Neutrophil (primary cell): ENCODE measurements around the gene OPHN1.
"Not testable (repeated sequence)": the region's sequence is repeated elsewhere in the genome, so short reads cannot be mapped to it uniquely, and the experiment has no call there.

ENCODE experiments used
- H3K27ac ChIP-seq: fragments of 200-600 bp; sonication (generic); 2 replicates; pipeline ENCODE4 v1.5.1; 2016; ENCODE audit warnings: mild to moderate bottlenecking, moderate library complexity
- H3K27me3 ChIP-seq: fragments of 200-600 bp; sonication (generic); 2 replicates; pipeline ENCODE4 v1.6.0; 2016; ENCODE audit warnings: mild to moderate bottlenecking
- H3K36me3 ChIP-seq: fragments of 200-600 bp; sonication (generic); 2 replicates; pipeline ENCODE4 v1.5.1; 2017
- H3K4me1 ChIP-seq, 2 experiments: fragments of 200-600 bp in 1 of 2; sonication (generic) in 1 of 2; 1 replicate in 1 of 2; 2 replicates in 1 of 2; pipeline versions ENCODE4 v1.5.1 to v1.6.1; 2013 to 2016; ENCODE audit warnings: low read depth in 1 of 2, low read length in 1 of 2, mild to moderate bottlenecking in 1 of 2, moderate library complexity in 1 of 2; ENCODE audit not compliant: control insufficient read depth in 1 of 2, insufficient read depth in 1 of 2
- H3K4me3 ChIP-seq, 2 experiments: fragments of 200-600 bp in 1 of 2; sonication (generic) in 1 of 2; 1 replicate in 1 of 2; 2 replicates in 1 of 2; pipeline ENCODE4 v1.5.1; 2013 to 2016; ENCODE audit warnings: low read depth in 1 of 2, low read length in 1 of 2, mild to moderate bottlenecking in 1 of 2, moderate library complexity in 1 of 2
- H3K9me3 ChIP-seq: fragments of 200-600 bp; sonication (generic); 2 replicates; pipeline ENCODE4 v1.5.1; 2016
- CTCF ChIP-seq: fragments of 200-600 bp; sonication (generic); IDR thresholded peaks from 2 replicates; pipeline ENCODE4 v1.5.1; 2016; ENCODE audit warnings: antibody characterized with exemption

The OPHN1 gene

DNA sequence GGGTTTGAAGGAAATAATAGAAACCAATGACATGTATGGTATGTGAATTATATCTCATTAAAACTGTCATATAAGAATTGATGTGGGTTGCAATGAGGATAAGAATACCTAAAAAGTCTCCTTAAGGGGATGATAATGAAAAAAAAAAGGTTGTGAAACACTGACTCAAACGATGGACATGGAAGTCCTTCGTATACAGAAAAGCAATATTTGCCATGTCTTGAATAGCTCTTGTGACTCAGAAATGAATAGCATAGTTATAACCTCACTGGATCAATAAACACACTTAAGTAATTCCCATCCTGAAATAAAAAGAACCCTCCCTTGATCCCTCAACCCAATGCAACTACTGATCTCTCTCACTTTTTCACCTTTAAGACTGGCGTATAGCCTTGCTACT is 89.7 kb downstream of the OPHN1 start:
- Histone ChIP-seq H3K27ac (no peak overlapping the region), H3K4me1 (no peaks in the 10 kb centered on the region), H3K27me3 (no peaks in the 10 kb centered on the region), H3K4me3 (no peak overlapping the region), H3K9me3 (no peaks in the 10 kb centered on the region), H3K36me3 (no peaks in the 10 kb centered on the region)
- no peak for TF ChIP-seq CTCF

DNA sequence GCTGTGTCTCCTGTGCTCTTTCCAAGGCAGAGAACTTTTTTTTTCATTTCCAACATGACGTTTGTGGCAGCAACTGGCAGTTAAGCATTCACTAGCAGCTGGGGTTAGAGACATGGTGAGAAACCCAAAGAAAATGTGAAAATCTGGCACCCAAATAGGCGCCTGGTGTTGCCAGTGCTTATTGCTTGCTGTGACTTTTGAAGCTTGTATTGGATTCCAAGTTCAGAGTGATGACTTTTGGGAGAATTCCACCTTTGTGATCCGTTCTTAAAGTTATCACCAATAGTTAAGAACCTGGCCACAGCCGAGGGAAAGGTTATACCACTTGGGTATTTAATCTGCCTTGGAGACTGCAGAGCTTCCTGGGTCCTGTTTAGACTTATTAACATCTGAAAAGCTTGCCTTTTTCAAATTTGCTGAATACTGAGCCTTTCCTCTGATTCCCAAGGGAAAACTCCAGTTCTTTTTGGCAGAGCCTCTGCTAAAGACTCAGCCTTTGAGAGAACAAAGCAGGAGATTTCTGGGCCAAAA is 101.0 kb downstream of the OPHN1 start:
- Histone ChIP-seq H3K36me3 (no peaks in the 10 kb centered on the region), H3K4me3 (no peak overlapping the region), H3K9me3 (no peaks in the 10 kb centered on the region), H3K27ac (no peak overlapping the region), H3K4me1 (no peaks in the 10 kb centered on the region), H3K27me3 (no peaks in the 10 kb centered on the region)
- no peak for TF ChIP-seq CTCF

GRCh38 chrX:68326841-68327240 is 106.5 kb downstream of the OPHN1 start:
- H3K36me3 ChIP-seq, H3K27ac ChIP-seq, H3K27me3 ChIP-seq, H3K9me3 ChIP-seq, H3K4me1 ChIP-seq, H3K4me3 ChIP-seq: not testable (repeated sequence)

GRCh38 chrX:68307769-68308168 is 125.5 kb downstream of the OPHN1 start:
- no peak for TF ChIP-seq CTCF
- H3K9me3 ChIP-seq = no peaks in the 10 kb centered on the region
- H3K27me3 ChIP-seq = no peaks in the 10 kb centered on the region
- H3K27ac ChIP-seq = no peak overlapping the region
- no peaks in the 10 kb centered on the region for H3K36me3 ChIP-seq
- H3K4me3 ChIP-seq = no peak overlapping the region
- H3K4me1 ChIP-seq = no peaks in the 10 kb centered on the region

GRCh38 chrX:68304602-68305001 is 128.7 kb downstream of the OPHN1 start:
- no peak overlapping the region for H3K27ac ChIP-seq
- no peak overlapping the region for H3K4me3 ChIP-seq
- no peaks in the 10 kb centered on the region for H3K4me1 ChIP-seq
- no peaks in the 10 kb centered on the region for H3K36me3 ChIP-seq
- no peaks in the 10 kb centered on the region for H3K9me3 ChIP-seq
- no peaks in the 10 kb centered on the region for H3K27me3 ChIP-seq
- TF ChIP-seq CTCF = no peak

GRCh38 chrX:68299898-68300297 is 133.4 kb downstream of the OPHN1 start:
- H3K4me1 ChIP-seq = no peaks in the 10 kb centered on the region
- H3K36me3 ChIP-seq = no peaks in the 10 kb centered on the region
- no peaks in the 10 kb centered on the region for H3K9me3 ChIP-seq
- TF ChIP-seq CTCF = no peak
- H3K27me3 ChIP-seq = no peaks in the 10 kb centered on the region
- no peak overlapping the region for H3K4me3 ChIP-seq
- no peak overlapping the region for H3K27ac ChIP-seq
